Suprapubic skin (tissue), 4 donors: ENCODE results near the gene GRB10. TPM values are rescaled to one million over a fixed set of nuclear protein-coding genes. Genes with fewer than 3 reads are reported as not detected.
A peak's percentile ranks its signal among the peaks of the same experiment; 100 is the strongest.

ENCODE experiments used
- DNase-seq, 2 donors: peaks; one replicate each; pipeline ENCODE4 v3.0.0-alpha.2; 2019; ENCODE audit warnings: low spot score in 2 of 2
- H3K27ac ChIP-seq: fragments of 200-600 bp; sonication (generic); one replicate; pipeline ENCODE4 v1.5.1; 2019
- H3K27me3 ChIP-seq: fragments of 200-600 bp; sonication (generic); one replicate; pipeline ENCODE4 v1.5.1; 2019
- H3K36me3 ChIP-seq: fragments of 200-600 bp; sonication (generic); one replicate; pipeline ENCODE4 v1.5.1; 2019
- H3K4me1 ChIP-seq: fragments of 200-600 bp; sonication (generic); one replicate; pipeline ENCODE4 v1.5.1; 2019
- H3K4me3 ChIP-seq: fragments of 200-600 bp; sonication (generic); one replicate; pipeline ENCODE4 v1.5.1; 2019; ENCODE audit warnings: mild to moderate bottlenecking
- H3K9me3 ChIP-seq: fragments of 200-600 bp; sonication (generic); one replicate; pipeline ENCODE4 v1.5.1; 2019
- CTCF ChIP-seq, 2 donors: fragments of 200-600 bp in 1 of 2; fragments of 450-650 bp in 1 of 2; sonication (generic) in 1 of 2; IDR thresholded peaks; one replicate each; pipeline ENCODE4 v1.5.1; 2016 to 2019; ENCODE audit warnings: antibody characterized with exemption in 2 of 2, mild to moderate bottlenecking in 1 of 2, moderate library complexity in 1 of 2
- EP300 ChIP-seq: sonication (generic); formaldehyde crosslinking; IDR thresholded peaks from one replicate; pipeline ENCODE4 v1.6.1; 2017; ENCODE audit warnings: antibody characterized with exemption
- POLR2A ChIP-seq, 2 donors: fragments of 450-650 bp; IDR thresholded peaks; one replicate each; pipeline ENCODE4 v1.6.1; 2017; ENCODE audit warnings: antibody characterized with exemption in 2 of 2, mild to moderate bottlenecking in 2 of 2, moderate library complexity in 2 of 2
- POLR2AphosphoS5 ChIP-seq, 3 donors: sonication (generic); formaldehyde crosslinking; IDR thresholded peaks; one replicate each; pipeline ENCODE4 v1.6.1; 2017; ENCODE audit warnings: antibody characterized with exemption in 3 of 3
- WGBS: methylation state at CpG from one replicate; pipeline ENCODE4 v1.1.5; 2018; 5-methylcytosine and 5-hydroxymethylcytosine counted together
- total RNA-seq, 4 donors: library from RNA; depleted of rRNA; stranded (reverse); fragments of >200 nt; gene quantifications; one replicate each; pipeline ENCODE4 v1.1.0, GENCODE V29; 2016

GRB10 gene
- total RNA-seq, 4 donors from 2014 or later = 7.8 to 56.2 (median 11.5) TPM

- H3K4me3 ChIP-seq = no peak overlapping the region
- H3K36me3 ChIP-seq = no peaks in the 10 kb centered on the region
- peaks cover 12% of the 10 kb centered on the region for H3K4me1 ChIP-seq
- no peak for DNase-seq
- WGBS = 68% methylated on average over 2 of the region's 2 CpGs
- H3K9me3 ChIP-seq = no peaks in the 10 kb centered on the region
- TF ChIP-seq POLR2A (IDR thresholded peaks at IDR 0.05) = no peak
- no peak for TF ChIP-seq POLR2AphosphoS5 (IDR thresholded peaks at IDR 0.05)
- TF ChIP-seq EP300 = no peak
- TF ChIP-seq CTCF (IDR thresholded peaks at IDR 0.05) = no peak
- peaks cover 6% of the 10 kb centered on the region for H3K27me3 ChIP-seq
- H3K27ac ChIP-seq = no peak overlapping the region
These were observed 12.6 kb upstream of the GRB10 start for GRCh38 chr7:50795253-50795652.

GRCh38 chr7:50793947-50794570 lies 11.4 kb upstream of the GRB10 start:
- Histone ChIP-seq H3K9me3 (no peaks in the 10 kb centered on the region), H3K4me1 (peaks cover 12% of the 10 kb centered on the region), H3K4me3 (peak overlapping the region; percentile 60), H3K27ac (peak overlapping the region; percentile 36), H3K36me3 (no peaks in the 10 kb centered on the region), H3K27me3 (peaks cover 3% of the 10 kb centered on the region)
- WGBS = 73% methylated on average over 18 of the region's 18 CpGs
- DNase-seq = no peak
- TF ChIP-seq POLR2A (IDR thresholded peaks at IDR 0.05) (no peak), EP300 (no peak), CTCF (IDR thresholded peaks at IDR 0.05) (no peak), POLR2AphosphoS5 (IDR thresholded peaks at IDR 0.05) (no peak)

- DNase-seq = peak in 1 of 2 donors; percentile 76
- peaks cover 12% of the 10 kb centered on the region for H3K4me1 ChIP-seq
- TF ChIP-seq CTCF (IDR thresholded peaks at IDR 0.05) (no peak), EP300 (no peak), POLR2AphosphoS5 (IDR thresholded peaks at IDR 0.05) (no peak), POLR2A (IDR thresholded peaks at IDR 0.05) (no peak)
- H3K27me3 ChIP-seq = peaks cover 3% of the 10 kb centered on the region
- peak overlapping the region; percentile 74 for H3K27ac ChIP-seq
- 2% methylated on average over 42 of the region's 113 CpGs for WGBS
- no peaks in the 10 kb centered on the region for H3K36me3 ChIP-seq
- H3K9me3 ChIP-seq = peaks cover 4% of the 10 kb centered on the region
- H3K4me3 ChIP-seq = peak overlapping the region; percentile 60
These were observed 10.6 kb upstream of the GRB10 start for GRCh38 chr7:50793120-50793946.

GRCh38 chr7:50792342-50793119 lies 9.8 kb upstream of the GRB10 start:
- Histone ChIP-seq H3K4me1 (peaks cover 12% of the 10 kb centered on the region), H3K9me3 (peaks cover 6% of the 10 kb centered on the region), H3K27ac (peak overlapping the region; percentile 74), H3K36me3 (no peaks in the 10 kb centered on the region), H3K27me3 (peaks cover 3% of the 10 kb centered on the region), H3K4me3 (peak overlapping the region; percentile 60)
- DNase-seq = peak in 1 of 2 donors; percentile 72
- TF ChIP-seq POLR2AphosphoS5 (IDR thresholded peaks at IDR 0.05) = no peak
- TF ChIP-seq POLR2A (IDR thresholded peaks at IDR 0.05) = no peak
- TF ChIP-seq CTCF (IDR thresholded peaks at IDR 0.05) = no peak
- no peak for TF ChIP-seq EP300
- WGBS = 2% methylated on average over 41 of the region's 91 CpGs
